ENCODE data around the gene IPCEF1.
"Not testable (repeated sequence)": the region's sequence is repeated elsewhere in the genome, so short reads cannot be mapped to it uniquely, and the experiment has no call there.

The IPCEF1 gene

DNA sequence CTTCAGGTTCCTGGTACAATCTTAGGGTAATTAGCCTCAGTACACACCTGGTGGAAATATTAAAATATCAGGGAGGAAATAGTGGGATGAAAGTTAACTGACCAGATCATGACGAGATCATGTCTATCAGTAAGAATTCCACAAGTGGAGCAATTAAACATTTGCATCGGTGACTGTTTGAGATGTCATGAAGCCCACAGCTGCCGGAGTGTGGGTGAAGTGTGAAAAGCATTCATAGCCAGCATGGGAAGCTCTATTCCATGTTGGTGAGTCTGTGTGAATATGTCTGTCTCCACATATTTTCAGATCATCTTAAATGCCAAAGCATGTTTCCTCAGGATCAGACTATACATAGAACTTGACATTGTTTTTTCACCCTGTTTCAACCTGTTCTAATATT, 142.8 kb downstream of the IPCEF1 start:
- DNase-seq = no peak

- no peak for DNase-seq
Measured at GRCh38 chr6:154210678-154211077, 145.9 kb downstream of the IPCEF1 start.

DNA sequence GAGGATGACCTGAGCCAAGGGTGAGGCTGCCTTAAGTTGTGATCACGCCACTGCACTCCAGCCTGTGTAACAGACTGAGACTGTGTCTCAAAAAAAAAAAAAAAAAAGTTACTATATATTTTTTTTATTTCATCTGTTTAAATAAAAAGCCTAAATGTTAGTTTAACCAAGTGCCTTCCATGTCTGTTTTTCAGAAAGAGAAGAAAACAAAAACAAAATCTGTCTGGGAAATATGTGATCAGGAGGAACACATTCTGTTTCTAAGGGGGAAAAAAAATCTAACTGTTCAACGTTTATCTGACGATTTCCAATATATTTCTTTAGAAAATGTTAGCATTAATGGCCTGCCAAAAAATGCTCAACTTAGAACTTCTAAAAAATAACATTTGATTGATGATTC, 147.0 kb downstream of the IPCEF1 start:
- no peak for DNase-seq

- no peak for DNase-seq
Measured at GRCh38 chr6:154206996-154207395, 149.6 kb downstream of the IPCEF1 start.

GRCh38 chr6:154206141-154206540, 150.5 kb downstream of the IPCEF1 start:
- no peak for DNase-seq

DNA sequence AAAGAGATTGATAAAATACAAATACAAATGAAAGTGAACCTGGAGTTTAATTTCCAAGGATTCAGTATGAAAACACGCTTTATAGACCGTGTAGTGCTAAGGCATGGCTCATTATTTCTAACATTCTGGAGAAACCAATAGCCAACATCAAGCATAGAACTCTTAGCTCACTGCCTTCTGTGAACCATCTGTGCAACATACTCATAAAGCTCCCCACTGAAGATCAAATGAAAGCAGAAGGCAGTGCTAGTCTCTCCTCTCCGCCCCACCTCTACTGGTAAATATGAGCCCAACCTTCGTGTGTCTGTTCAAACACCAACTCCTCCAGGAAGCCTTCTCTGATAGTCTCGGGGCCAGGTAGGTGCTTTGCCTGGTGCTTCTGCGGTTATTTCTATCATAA, 153.6 kb downstream of the IPCEF1 start:
- DNase-seq = no peak

GRCh38 chr6:154202339-154202738, 154.3 kb downstream of the IPCEF1 start:
- no peak for DNase-seq

DNA sequence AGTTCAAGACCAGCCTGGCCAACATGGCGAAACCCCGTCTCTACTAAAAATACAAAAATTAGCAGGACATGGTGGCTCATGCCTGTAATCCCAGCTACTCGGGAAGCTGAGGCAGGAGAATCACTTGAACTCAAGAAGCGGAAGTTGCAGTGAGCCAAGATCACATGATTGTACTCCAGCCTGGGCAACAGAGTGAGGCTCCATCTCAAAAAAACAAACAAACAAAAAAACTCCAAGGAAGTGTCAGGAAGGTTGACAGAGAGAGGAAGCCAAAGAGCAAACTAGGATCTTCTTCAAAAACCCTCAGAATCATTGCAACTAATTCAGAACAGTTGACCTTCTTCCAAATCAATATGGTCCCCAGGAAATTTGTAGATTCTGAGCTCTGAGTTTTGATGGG, 154.9 kb downstream of the IPCEF1 start:
- not testable (repeated sequence) for DNase-seq

- DNase-seq = no peak
Measured at GRCh38 chr6:154197196-154197860, 159.3 kb downstream of the IPCEF1 start.

DNA sequence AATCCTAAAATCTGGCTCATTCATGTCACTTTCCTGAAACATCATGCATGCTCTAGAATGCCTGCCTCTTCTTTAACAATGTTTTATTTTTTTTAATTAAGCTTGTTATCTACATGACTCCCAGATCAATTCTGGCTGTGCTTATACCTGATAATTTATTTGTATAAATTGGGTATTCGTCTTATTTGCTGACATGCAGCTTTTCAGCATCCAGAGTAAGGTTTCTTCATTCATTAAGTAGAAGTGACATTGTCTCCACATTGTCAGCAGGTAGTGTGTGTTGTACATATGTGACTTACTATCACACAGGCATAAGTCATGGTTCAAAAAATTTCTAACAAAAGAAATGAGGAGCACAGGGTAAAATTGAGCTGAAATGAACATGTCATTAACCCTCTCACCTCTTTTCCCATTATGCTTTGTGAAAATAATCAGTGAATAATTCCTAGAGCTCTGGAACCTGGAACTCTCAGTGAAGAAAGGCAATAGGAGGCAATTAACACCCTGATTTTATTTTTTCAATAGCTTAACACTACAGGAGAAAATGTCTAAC, 160.2 kb downstream of the IPCEF1 start:
- DNase-seq = no peak

DNA sequence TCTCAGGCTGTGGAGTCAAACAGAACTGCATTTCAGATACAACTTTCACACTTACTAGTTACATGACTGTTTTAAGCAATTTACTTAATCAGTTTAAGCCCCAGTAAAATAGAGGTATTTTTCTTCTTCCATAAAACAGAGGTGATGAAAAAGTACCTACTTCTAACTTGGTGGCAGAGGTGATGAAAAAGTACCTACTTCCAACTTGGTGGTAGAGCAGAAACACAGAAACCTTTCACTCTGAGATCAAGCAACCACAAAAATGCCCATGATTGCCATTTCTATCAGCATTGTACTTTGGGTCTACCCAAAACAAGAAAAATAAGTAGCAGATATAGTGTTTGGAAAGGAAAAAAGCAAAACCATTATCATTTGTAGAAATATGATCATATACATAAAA, 168.9 kb downstream of the IPCEF1 start:
- no peak for DNase-seq

DNA sequence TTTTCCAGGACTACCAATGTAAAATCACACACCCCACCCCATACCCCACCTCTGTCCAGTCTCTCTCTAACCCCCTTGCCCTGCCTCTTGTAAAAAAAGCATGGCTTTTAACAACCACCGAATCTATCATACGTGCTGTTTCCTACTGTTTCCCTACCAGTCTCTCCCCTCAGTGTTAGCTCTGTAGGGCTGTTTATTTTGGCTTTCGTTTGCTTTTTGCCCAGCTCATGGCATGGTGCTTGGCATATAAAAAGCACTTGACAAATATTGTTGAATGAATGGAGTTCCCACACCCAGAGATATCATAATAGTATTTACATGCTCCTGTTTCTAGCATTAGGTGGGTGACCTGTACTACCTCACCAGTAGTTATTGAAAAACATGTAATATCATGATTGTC, 169.4 kb downstream of the IPCEF1 start:
- no peak for DNase-seq

GRCh38 chr6:154179434-154179833, 177.2 kb downstream of the IPCEF1 start:
- no peak for DNase-seq

- not testable (repeated sequence) for DNase-seq
Measured at GRCh38 chr6:154172393-154172792, 184.2 kb downstream of the IPCEF1 start.

- DNase-seq = no peak
Measured at GRCh38 chr6:154170106-154170505, 186.5 kb downstream of the IPCEF1 start.

DNA sequence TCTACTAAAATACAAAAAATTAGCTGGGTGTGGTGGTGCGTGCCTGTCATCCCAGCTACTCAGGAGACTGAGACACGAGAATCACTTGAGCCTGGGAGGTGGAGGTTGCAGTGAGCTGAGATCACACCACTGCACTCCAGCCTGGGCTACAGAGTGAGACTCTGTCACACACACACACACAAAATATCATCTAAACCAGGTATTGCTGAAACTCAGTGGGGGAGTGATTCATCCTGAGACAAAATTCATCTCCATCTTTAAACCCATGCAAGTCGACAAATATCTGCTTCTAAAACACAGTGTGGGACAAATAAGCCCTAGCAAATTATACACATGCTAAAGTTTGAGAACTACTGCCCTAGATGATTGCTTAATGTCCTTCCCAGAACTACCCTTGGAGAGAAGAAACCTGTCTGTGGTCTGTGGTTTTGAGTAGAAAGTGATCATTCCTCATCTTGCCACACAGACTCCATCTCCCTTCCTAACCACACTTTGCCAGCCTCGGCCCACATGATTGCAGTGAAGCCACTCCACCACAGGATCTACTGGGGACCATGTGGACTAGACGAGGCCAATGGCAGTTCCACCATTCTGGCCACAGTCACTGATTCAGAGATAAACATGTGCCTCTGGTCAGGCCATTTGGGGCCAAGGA, 187.3 kb downstream of the IPCEF1 start:
- no peak for DNase-seq

GRCh38 chr6:154167126-154167525, 189.5 kb downstream of the IPCEF1 start:
- no peak for DNase-seq

- DNase-seq = no peak
Measured at GRCh38 chr6:154166140-154166539, 190.5 kb downstream of the IPCEF1 start.

DNA sequence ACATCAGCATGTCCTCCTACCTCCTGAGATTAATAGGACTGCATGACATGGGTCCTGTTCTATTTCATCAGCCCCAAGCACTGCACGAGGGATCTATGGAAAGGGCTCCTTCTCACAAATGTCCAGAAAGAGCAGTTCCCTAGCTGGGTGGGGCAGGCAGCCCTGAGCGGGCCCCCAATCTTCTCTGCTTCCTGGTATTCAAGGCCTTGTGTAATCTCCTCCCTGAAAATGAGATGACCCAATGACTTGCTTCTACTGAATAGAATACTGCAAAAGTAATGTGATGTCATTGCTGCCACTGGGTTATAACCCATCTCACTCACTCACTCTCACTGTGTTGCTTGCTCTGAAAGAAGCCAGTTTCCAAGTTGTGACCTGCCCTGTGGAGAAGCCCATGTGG, 191.1 kb downstream of the IPCEF1 start:
- DNase-seq = no peak

DNA sequence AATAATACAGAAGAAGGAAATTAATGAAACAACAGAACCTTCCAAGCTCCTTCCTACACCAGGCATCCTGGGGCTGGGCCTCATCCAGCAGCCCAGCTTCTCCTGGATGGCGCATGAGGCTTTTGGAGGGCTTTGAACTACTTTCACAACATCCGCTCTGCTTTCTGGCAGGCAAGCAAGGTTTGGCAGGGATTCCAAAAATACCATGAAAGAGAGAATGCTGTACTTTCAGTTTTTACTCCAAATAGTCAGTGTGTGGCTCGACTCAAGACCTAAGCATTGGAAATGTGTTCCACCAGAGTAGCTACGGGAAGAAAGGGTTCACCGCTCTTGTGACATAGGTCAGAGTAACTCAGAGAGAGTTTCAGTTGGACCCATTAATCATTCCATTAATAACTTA, 192.2 kb downstream of the IPCEF1 start:
- DNase-seq = no peak

- DNase-seq = no peak
Measured at GRCh38 chr6:154161689-154162088, 194.9 kb downstream of the IPCEF1 start.

DNA sequence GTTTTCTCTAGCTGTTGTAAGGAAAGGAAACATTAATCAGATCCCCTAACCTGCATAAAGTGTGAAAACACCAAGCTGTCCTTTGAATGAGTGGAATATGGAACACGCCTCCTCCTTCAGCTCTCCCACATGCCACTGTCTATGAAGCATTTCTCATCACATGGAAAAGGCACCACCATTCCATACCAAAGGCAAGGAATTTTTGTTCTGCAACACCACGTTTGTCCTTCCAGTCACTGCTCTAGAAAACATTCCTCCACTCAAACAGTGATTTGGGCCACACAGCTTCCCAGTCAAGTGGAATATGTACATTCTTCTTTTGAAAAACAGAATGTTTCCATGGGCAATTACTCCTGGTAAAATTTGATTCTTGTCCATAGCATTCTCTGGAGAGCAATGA, 197.5 kb downstream of the IPCEF1 start:
- no peak for DNase-seq

DNA sequence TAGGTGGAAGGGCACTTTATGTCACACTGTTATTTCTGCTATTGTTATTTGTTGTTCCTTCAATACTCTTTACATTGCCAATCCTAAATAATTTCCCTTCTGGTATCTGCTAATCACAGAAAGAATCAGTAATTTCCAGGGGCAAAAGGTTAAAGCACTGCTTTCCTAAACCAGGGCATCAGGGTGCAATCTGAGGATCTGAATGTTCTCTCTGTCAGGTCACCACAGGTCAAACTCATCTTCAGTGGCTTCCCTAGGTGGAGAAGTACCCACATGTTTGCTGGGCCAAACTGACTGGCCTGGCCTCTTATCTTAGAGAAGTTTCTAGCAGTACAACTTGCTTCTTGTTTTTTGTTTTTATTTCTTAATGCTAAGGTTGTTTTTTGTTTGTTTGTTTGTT, 198.9 kb downstream of the IPCEF1 start:
- DNase-seq = no peak

- DNase-seq = no peak
Measured at GRCh38 chr6:154157082-154157481, 199.5 kb downstream of the IPCEF1 start.

Measured in NCI-H82 (cell line).